HG03135 (cell line): ENCODE measurements around the gene TYW5.

Experiments
- ATAC-seq: cut with Tn5 transposase; IDR thresholded peaks from one replicate; pipeline ENCODE4 v1.9.1; 2021; ENCODE audit warnings: mild to moderate bottlenecking, moderate library complexity; ENCODE audit not compliant: unreplicated experiment

TYW5 gene, protein sequence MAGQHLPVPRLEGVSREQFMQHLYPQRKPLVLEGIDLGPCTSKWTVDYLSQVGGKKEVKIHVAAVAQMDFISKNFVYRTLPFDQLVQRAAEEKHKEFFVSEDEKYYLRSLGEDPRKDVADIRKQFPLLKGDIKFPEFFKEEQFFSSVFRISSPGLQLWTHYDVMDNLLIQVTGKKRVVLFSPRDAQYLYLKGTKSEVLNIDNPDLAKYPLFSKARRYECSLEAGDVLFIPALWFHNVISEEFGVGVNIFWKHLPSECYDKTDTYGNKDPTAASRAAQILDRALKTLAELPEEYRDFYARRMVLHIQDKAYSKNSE

DNA sequence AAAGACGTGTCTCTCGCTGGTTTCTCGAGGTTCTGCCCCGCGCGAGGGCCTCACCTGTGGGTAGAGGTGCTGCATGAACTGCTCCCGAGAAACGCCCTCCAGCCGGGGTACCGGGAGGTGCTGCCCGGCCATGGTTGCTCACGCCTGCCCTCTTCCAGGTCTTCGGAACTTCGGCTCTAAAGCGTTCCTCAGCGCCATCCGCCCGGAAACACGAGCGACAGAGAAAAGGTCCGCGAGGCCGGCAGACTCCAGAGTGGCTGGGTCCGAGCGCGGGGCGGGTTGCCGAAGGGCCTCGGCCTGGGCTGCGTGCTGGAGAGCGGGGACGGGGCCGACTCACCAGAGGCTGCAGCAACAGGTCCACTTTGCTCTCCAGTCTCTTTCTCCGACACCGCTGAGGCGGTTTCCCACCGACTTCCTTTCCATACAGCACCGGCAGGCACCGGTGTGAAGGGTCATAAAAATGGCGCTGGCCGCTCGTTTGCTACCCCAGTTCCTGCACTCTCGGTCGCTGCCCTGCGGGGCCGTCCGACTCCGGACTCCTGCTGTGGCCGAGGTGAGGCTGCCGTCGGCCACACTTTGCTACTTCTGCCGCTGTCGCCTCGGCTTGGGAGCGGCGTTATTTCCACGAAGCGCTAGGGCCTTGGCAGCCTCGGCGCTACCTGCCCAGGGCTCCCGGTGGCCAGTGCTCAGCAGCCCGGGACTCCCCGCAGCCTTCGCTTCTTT is at the start of gene TYW5, which contains the start of gene MAIP1:
Gene TYW5, minus strand, starts transcription at position 153 of the 723 bp plus-strand sequence. Its CDS starts 21 bp downstream, at position 132.
Gene MAIP1, plus strand, starts transcription at position 244 of the 723 bp plus-strand sequence. Its CDS starts 217 bp downstream, at position 461.
- peak; percentile 88 for ATAC-seq

DNA sequence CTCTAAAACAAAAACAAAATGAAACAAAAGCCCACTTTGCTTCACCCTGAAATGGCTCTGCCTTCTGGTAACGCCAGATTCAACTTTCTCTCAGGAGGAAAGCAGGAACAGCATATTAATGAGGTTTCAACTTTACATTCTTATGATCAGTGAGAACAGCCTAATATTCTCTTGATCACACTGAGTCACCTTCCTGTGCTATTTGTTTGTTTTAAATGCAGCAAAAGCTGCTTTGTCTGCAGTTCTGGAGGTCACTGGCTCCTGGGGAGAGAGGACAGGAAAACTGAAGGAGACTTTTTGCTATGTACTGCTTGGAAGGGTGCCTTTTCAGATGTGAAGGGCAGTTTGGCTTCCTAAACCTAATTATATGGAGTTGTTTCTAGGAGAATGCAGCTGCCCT is 48.2 kb upstream of the TYW5 start:
- no peak for ATAC-seq

DNA sequence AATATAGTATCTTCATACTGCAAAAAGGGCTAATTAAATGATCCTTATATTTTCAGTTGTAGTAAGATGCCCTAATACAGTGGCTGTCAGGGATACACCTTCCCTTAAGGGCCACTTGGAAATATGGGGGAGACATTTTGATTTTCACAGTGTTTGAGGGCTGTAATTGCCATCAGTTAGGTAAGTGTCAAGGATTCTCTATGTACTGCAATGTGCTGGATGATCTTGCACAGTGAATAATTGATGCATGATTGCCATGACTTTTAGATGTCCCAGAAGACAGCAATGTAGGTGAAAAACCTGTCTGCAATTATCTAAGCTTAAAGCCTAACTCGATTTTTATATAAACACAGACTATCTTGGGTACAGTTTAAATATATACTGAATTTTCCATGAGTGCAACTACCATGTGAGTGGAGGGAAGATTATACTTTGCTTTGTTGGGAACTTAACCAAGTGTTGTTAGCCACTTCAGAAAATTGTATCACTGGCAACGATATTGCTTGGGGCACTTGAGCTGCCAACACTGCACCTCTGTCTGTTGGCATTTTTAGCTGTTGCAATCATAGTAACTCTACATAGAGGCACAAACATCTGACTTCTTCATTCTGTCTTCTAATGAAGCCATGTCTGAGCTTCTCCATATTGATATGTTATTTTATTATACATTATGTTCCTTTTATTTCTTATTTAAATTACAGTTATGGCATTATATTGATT is 45.3 kb upstream of the TYW5 start:
- no peak for ATAC-seq

DNA sequence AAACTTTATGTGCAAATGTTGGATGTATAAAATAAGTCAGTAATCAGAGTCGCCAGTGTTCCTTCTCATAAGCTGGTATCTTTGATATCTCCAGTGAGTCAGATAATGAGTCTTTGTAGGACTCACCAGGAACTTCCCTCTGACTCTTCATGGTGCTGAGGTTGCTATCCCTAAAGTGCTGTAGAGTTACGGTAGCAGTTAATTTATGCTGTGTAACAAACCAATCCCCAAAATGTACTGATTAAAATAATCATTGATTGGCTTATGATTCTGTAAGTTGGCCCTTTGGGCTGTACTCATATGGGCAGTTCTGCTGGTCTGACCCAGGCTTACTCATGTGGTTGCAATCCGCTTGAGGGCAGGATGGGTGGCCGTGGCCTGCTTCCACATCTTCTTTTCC is 43.9 kb upstream of the TYW5 start:
- ATAC-seq, result no peak

DNA sequence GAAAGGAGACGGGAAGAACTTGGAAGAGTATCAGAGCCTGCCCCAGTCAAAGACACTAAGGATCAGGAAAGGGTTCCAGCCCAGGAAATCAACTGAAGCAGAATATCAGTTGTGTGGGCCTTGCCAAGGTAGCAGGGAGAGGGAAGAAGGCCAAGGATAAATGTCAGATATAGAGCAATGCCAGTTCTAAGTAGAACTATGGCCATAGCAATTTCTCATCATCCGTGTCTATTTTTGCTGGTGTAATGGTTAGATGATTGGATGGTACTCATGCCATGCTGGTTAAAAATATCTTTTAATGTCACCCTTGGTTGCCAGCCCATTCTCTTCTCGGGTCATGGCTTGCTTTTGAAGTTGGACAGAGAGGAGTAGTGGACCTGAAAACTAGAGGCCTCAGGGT is 42.0 kb upstream of the TYW5 start:
- no peak for ATAC-seq

DNA sequence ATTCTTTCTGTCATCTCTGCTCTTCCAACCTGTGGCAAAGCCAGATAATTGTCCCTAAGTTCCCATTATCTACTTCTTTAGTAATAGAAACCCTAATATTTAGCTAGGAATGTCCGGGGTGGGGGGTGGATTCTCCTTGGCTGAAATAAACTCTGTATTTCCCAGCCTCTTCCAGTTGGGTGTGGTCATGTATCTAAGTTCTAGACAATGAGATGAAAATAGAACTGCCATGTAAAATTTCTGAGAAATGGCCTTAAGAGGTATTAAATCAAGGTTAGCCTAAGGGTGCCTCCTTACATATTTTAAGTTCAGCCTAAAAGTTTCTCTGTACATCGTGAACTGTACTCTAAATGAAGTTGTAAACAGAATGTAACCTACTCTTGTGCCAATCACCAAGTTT is 39.6 kb upstream of the TYW5 start:
- ATAC-seq, result no peak

DNA sequence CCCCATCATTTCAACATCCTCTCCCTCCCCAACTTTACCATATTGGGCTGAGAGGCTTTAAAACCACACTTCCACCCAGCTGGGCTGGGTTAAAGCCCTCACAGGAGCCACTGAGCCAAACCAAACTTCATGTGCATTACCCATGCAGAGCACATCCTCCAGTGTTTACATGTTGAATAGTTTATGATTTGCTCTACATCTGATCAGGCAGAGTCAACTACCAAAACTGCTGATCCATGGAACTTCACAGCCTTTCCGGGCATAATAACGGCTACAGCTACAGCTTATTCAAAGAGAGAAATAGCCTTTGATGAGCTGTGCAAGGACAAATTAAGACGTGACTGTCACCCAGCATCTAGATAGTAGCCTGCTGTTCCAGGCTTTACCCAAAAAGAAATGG is 39.1 kb upstream of the TYW5 start:
- ATAC-seq, result no peak

DNA sequence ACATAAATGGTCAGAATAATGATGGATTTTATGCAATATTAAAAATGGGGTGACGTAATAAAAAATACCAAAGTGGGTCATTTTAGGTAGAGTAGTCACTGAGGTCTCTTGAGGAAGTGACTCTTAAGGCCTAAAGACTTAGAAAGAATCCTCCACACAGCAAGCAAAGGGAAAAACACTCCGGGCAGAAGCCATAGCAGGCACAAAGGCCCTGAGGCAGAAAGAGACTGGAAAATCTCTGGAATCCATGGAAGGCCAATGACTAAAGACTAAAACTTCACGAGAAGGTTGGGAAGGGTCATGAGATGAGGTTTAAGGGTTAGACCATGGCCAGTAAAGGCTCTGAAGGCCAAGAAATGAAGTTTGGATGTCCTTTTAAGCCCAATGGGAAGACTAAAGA is 37.0 kb upstream of the TYW5 start:
- ATAC-seq, result no peak

DNA sequence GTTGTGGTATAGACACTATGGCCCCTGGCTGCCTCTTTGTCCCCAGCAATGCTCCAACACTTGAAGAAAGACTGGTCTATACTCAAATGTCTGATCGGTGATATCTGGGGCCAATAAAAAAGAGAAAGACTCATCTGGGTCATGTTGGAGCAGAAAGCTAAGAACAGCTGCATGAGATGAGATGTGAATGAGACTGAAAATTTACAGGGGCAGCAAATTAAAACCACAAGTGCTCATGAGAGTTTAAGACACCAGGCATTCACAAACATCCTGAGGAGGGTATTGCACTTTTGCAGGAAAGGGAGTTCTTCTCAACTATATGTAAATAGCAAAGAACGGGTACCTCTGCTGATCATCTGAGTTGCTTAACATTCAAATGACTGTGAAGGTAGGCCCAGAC is 36.4 kb upstream of the TYW5 start:
- ATAC-seq, result no peak

DNA sequence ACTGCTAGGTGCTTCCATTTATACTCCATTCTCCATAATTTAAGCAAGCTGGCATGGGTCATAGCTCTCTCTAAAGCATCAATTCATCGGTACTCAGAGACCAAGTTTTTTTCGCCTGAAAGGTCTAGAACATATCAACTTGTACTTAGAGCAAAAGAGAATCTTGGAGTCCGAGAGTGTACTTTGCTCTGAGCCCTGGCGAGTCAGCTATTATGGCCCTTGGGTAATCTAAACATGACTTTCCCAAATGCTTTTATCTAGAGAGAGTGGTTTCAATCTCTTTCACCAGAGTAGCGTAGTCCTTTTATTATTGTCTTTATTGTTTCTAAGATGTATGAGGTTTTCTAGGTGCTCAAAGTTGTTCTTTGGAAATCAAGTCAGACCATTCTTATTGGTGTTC is 34.5 kb upstream of the TYW5 start:
- ATAC-seq, result no peak

DNA sequence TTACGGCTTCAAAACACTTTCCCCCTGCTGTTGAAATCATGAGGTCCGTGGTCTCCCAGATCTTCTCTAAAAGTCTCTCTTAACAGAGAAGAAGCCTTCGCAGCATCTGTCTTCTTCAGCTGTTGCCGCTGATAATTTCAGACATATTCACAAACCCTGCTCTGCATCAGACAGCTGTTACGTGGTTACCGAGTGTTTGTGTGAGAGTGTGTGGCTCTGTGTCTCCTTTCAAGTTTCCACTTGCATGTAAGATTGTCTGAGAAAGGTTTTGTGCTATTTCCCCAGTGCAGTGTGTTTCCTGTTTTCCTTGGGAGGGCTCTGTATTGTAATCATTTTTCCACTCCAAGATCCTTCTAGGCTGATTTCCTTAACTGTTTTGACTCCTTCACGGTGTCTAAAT is 32.9 kb upstream of the TYW5 start:
- no peak for ATAC-seq

DNA sequence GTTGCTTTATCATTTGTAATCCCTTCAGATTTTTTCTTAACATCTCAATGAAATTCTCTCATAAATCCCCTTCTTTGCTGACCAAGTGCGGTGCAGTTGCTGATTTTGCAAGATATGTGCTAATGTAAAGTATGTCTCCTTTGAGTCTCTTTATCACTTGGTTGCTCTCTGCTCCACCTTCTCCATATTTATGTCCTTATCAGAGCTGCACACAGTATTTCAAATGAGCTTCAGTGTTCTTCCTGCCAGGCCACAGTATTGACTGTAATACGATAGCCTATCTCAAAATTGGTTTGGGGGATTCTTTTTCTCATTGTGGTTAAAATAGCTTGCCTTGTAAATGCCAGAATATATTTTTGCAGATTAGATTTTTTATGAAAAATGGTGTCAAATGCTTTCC is 32.3 kb upstream of the TYW5 start:
- ATAC-seq, result no peak

DNA sequence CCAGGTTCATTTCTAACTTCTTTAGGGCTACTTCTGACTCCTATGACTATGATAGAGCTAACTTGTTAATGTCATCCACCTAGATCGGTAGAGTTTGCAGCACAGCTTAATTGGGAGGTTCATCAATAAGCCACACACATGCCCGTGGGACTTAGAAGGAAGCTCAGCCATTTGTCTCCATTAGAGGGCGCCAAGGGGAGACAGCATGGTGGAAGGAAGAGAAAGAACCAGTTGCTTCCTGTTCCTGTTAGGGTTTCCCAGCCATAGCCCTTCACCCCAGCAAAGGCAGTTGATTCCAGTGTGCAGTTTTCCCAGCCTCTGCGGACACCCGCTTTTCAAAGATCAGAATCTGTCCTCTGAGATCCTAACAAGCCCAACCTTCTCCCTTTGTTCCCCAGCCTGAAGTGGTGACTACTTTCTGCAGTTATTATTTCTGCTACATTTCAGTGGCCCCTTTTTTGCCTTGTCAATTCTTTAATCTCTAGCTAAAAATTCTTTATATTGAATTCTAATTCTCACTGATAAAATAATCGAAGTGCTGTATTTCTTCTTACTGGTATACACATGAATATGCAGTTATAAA is 30.4 kb upstream of the TYW5 start:
- ATAC-seq, result no peak

DNA sequence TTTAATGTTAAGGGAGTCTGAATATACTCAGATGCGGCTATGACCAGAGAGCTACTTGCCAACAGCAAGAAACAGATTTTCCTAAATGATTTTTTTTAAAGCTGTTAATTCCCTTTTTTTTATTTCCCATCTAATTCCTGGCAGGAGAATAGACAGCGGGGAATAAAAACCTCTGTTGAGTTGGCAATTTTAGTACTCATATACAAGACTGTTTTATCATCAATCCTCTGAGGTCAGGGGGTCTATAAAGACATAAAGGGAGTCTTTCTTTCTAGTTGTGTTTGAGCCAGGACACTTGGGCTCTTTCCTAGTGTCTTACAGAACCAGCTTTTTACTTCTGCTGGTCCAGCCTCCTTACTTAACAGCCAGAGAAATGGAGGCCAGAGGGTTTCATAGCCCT is 29.5 kb upstream of the TYW5 start:
- no peak for ATAC-seq

DNA sequence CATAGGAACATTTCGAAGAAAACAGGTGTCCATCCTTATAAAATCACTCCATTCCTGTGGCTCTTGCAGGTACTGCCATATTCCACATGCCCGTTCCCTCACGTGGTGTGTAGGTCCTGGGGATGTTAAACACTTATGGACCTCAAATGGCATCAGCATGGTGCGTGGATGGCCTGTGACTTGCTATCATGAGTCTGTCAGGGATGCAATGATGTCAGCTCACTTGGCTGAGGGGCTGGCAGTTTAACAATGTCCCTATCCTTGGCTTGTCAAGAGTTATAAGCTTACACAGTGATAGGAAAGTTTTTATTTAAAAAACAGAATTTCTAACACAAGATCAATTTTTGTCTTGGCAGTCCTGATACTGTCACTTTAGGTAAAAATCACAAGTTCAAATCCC is 28.9 kb upstream of the TYW5 start:
- ATAC-seq, result no peak

DNA sequence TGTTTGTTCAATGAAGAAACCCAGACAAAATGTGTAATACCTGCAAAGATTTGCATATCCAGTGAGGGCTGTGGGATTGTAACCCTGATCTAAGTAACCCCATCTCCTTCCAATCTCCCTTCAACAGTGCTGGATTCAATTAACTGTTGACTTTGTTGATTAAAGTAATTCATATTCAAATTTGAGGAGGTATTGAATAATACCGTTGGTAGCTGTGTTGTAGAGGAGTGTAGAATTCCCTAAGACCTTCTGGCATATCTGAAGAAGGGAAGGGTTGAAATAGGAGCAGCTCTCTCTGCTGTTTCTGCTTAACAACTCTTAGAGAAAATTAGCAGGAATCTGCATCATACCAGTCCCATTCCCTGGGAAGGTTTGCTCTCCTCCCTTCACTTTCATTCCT is 28.2 kb upstream of the TYW5 start:
- ATAC-seq, result no peak

DNA sequence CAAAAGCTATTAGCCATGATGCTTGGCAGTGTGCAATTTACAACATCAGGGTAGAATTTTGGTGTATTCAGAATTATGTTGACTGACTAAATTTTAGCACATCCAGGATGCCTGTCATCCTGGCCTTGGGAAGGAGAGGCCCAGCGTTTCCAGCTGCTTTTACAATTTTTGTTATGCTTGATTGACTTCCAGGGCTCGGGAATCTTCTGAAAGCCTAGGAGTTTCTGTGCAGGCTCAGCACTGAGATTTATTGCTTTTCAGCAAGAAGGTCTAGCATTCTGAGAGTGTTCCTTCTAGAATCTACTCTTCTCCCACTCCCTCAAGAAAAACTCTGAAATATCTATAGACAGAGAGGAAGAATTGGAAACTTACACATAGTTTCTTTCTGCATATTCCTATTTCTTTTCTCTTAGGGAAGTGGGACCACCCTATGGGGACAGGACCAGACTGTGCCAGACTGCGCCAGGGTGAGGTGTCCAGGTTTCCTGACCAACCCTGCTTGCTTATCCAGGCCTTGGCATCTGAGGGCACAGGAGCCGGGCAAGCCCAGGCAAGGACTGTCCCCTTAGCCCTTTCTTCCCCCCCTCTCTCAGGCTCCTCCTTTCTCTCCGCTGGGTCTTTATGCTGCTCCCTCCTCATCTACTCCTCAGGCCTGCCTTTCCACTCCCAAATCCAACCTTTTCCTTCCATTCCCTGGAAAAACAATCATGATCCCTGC is 27.0 kb upstream of the TYW5 start:
- no peak for ATAC-seq

DNA sequence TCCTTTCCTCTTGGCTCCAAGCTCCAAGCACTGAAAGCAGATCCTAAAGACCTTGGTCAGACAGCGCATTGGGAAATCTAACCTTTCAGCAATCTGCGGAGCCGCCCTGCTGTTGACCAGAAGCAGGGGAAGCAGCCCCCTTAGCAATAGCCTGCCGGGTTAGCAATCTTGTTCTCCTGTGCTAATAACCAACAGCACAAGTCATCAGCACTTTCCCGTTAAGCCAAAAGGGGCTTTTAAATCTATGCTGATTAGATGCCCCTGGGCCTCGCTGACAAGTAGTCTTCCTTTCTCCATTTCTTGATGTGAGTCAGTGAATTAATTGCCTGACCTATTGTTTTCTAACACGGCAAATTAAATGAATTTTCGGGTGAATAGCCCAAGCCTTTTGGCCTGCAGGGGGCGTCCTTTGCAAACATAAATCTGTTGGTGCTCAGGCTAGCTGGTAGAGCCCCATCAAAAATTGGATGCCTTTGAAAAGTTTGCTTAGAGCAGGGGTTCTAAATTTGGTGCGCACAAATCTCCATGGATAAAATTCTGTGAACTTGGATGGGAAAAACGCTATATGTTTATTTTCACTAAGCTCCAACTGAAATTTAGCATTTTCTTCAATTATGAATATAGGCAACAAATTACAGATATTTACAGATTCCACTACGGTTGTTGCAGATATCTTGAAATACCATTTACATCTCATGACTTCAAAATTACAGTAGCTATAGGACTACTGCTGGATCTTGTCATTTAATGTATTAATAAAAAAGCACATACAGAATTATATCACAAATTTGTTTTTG is 24.7 kb upstream of the TYW5 start:
- peak; percentile 47 for ATAC-seq

DNA sequence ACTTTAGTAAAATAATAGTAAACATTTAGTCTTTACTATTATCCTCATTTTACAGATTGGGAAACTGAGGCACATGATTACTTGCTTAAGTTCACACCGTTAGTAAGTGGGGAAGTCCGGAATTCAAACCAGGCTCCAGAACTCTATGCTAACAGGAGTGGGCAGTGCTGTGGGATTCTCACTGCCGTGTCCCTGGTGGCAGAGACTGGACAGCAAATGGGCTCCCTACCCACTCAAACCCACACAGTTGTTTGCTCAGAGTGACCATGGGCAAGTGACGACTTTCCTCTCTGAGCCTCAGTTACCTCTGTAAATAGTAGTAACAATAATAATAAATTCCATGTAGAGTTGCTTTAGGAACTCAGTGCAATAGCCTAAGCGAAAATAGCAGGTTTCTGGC is 24.1 kb upstream of the TYW5 start:
- ATAC-seq, result no peak

DNA sequence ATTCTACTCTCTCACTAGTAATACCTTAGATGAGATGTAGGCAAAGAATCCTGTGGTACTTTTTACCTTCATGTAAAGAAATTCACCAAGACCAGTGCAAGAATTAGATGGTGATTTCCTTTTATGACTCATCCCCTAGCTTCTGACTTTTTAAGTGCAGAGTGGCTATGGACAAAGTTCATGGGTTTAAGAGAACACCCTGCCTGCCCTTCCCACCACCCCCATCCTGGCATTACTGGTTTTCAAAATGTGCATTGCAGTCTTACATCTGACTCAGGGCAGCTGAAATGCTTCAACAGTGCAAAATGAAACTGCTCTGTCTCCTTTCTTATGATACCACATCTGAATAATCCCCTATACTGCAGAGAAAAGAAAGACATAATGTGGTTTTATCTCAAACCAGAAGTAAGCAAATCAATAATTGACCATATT is 22.7 kb upstream of the TYW5 start:
- peak; percentile 80 for ATAC-seq
